Colonic mucosa (tissue), 4 donors: Measurements from ENCODE around the gene TLR1. TPM values are rescaled to one million over a fixed set of nuclear protein-coding genes. Genes with fewer than 3 reads are reported as not detected.

Source experiments
- DNase-seq: peaks from one replicate; pipeline ENCODE4 v3.0.0-alpha.2; 2020
- H3K27ac ChIP-seq: fragments of 200-600 bp; one replicate; pipeline ENCODE4 v1.8.0; 2021
- H3K27me3 ChIP-seq: fragments of 200-600 bp; one replicate; pipeline ENCODE4 v1.8.0; 2021
- H3K36me3 ChIP-seq: fragments of 200-600 bp; one replicate; pipeline ENCODE4 v1.8.0; 2021
- H3K4me1 ChIP-seq: fragments of 200-600 bp; one replicate; pipeline ENCODE4 v1.8.0; 2021; ENCODE audit warnings: mild to moderate bottlenecking
- H3K4me3 ChIP-seq: fragments of 200-600 bp; one replicate; pipeline ENCODE4 v1.8.0; 2021
- H3K9ac ChIP-seq, 2 donors: one replicate each; pipeline ENCODE4 v1.7.0; 2013; ENCODE audit warnings: control low read depth in 2 of 2, low read depth in 2 of 2, low read length in 2 of 2
- H3K9me3 ChIP-seq: fragments of 200-600 bp; one replicate; pipeline ENCODE4 v1.8.0; 2021
- intact Hi-C: fragments of 100-400 bp; cut with DNase I; formaldehyde crosslinking; loops from one replicate; pipeline ENCODE4 v1.14.1; 2022
- total RNA-seq, 2 donors: library from RNA; stranded (reverse); fragmentation: NEBNext Ultra II Directional in 1 of 2; extraction: Animal tissue kit (Norgen Biotek cat#: 25700) in 1 of 2; gene quantifications; one replicate each; pipeline ENCODE4 v1.2.1, GENCODE V29; 2021
- TF ChIP-seq, protein P1 (sequence below): fragments of 200-600 bp; IDR thresholded peaks from one replicate; pipeline ENCODE4 v1.8.0; 2022; ENCODE audit warnings: antibody characterized with exemption, mild to moderate bottlenecking
- donor health status: healthy.
- donor health status: DM: no; HTN: no; CAD: no.
- donor health status: DM: no; HTN: no; CAD: no.

The TLR1 gene
- total RNA-seq, 2 donors from 2014 or later, result 1.2 to 4.7 TPM

DNA sequence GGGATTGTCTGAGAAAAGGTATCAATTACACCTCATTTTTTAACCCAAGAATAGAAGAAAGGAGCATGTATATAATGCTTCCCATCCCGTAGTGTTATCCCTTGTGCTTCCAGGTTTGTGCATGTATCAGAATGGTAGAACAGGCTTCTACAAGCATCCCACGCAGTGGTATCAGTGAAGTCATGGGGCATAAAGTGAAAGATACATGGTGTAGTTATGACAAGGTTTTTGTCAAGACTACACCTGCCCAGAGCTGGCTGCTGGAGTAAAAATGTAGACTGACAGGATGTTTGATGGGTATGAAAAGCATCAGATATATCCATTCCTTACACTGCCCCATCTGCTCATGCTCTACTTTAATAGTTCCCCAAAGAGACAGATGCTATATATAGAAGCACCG is 9.5 kb downstream of the TLR1 start:
- Histone ChIP-seq H3K27ac (no peak overlapping the region), H3K4me1 (no peaks in the 10 kb centered on the region), H3K27me3 (no peaks in the 10 kb centered on the region), H3K36me3 (no peaks in the 10 kb centered on the region), H3K4me3 (no peak overlapping the region), H3K9me3 (no peaks in the 10 kb centered on the region), H3K9ac (no peak overlapping the region)
- TF ChIP-seq, protein P1, sequence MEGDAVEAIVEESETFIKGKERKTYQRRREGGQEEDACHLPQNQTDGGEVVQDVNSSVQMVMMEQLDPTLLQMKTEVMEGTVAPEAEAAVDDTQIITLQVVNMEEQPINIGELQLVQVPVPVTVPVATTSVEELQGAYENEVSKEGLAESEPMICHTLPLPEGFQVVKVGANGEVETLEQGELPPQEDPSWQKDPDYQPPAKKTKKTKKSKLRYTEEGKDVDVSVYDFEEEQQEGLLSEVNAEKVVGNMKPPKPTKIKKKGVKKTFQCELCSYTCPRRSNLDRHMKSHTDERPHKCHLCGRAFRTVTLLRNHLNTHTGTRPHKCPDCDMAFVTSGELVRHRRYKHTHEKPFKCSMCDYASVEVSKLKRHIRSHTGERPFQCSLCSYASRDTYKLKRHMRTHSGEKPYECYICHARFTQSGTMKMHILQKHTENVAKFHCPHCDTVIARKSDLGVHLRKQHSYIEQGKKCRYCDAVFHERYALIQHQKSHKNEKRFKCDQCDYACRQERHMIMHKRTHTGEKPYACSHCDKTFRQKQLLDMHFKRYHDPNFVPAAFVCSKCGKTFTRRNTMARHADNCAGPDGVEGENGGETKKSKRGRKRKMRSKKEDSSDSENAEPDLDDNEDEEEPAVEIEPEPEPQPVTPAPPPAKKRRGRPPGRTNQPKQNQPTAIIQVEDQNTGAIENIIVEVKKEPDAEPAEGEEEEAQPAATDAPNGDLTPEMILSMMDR, result no peak
- DNase-seq, result no peak
- intact Hi-C loops, result no loop called here

DNA sequence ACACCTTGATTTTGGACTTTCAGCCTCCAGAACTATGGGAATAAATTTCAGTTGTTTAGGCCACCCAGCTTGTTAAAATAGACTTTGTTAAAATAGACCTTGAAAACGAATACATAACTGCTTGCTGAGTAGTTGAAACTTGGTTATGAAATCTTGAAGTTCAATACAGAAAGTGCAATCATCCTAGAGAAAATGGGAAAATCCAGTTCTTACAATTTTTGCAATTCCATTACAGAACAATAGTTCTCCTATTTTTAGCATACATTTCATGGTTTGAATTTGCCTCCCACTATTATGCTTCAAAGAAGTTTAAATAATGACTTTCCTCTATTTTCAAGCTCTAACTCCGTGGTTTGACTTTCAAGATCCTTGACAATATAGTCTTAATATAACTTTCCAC is 10.5 kb downstream of the TLR1 start:
- Histone ChIP-seq H3K9me3 (no peaks in the 10 kb centered on the region), H3K36me3 (no peaks in the 10 kb centered on the region), H3K4me1 (no peaks in the 10 kb centered on the region), H3K9ac (no peak overlapping the region), H3K27me3 (no peaks in the 10 kb centered on the region), H3K27ac (no peak overlapping the region), H3K4me3 (no peak overlapping the region)
- no peak for DNase-seq
- intact Hi-C loops, result no loop called here
- TF ChIP-seq, protein P1, result no peak

DNA sequence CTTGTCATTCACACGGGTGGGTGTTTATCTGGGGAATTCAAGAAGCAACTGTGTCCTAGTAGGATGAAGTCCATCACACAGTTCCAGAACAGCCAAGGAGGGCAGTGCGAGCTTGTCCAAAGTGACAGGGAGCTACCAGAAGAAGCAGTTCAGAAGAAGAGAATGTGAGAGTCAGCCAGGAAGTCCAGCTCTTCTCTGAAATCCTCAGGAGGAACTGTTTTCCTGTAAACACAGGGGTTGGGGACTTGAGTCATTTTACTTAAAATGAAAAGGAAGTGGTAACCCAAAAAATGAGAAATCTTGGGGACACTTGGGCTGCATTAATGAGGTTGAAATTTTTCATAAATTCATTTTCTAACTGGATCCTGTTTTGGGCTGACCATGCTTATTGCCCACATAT is 13.6 kb downstream of the TLR1 start:
- no peak overlapping the region for H3K27ac ChIP-seq
- no peaks in the 10 kb centered on the region for H3K9me3 ChIP-seq
- H3K36me3 ChIP-seq, result no peaks in the 10 kb centered on the region
- no peak for DNase-seq
- no peak overlapping the region for H3K9ac ChIP-seq
- intact Hi-C loops, result no loop called here
- TF ChIP-seq, protein P1, result no peak
- no peaks in the 10 kb centered on the region for H3K4me1 ChIP-seq
- H3K4me3 ChIP-seq, result no peak overlapping the region
- no peaks in the 10 kb centered on the region for H3K27me3 ChIP-seq

DNA sequence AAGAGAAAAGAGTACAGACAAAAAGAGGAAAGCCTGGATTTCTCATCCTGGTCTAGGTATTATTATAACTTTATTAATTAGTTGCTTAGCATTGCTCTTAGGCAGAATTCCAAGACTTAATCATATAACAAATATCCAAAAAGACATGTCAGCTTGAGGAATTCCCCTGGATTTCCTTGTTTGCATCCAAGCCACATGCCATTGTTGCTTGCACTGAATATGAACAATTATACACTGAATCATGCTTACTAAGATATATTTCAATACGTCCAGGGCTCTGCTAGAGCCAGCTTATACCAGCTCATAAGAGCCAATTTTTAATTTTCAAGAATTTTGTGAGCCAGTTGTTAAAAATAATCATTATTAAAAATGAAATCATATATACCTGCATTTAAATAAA is 16.3 kb downstream of the TLR1 start:
- TF ChIP-seq, protein P1, result no peak
- intact Hi-C loops, result no loop called here
- no peak for DNase-seq
- no peak overlapping the region for H3K27ac ChIP-seq
- H3K9me3 ChIP-seq, result no peaks in the 10 kb centered on the region
- no peaks in the 10 kb centered on the region for H3K36me3 ChIP-seq
- no peak overlapping the region for H3K9ac ChIP-seq
- H3K4me3 ChIP-seq, result no peak overlapping the region
- no peaks in the 10 kb centered on the region for H3K27me3 ChIP-seq
- H3K4me1 ChIP-seq, result no peaks in the 10 kb centered on the region

DNA sequence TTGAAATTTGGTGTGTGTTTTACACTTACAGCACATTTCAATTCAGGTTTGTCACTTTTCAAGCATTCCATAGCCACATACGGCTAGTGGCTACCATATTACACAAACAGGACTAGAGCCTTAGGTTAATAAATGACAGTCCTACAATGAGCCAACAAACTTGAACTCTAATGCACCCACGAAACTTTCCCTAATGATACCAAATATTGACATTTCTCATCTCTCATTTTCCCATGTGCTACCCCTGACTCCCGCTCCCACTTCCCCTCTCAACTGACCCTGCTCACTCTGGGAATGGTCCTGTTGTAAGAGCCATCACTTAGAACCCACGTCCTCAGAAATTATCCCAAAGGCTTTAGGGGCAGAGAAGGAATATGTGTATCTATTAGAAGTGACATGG is 16.9 kb downstream of the TLR1 start:
- Histone ChIP-seq H3K27ac (no peak overlapping the region), H3K36me3 (no peaks in the 10 kb centered on the region), H3K9ac (no peak overlapping the region), H3K27me3 (no peaks in the 10 kb centered on the region), H3K4me1 (no peaks in the 10 kb centered on the region), H3K4me3 (no peak overlapping the region), H3K9me3 (no peaks in the 10 kb centered on the region)
- TF ChIP-seq, protein P1, result no peak
- intact Hi-C loops, result no loop called here
- no peak for DNase-seq

DNA sequence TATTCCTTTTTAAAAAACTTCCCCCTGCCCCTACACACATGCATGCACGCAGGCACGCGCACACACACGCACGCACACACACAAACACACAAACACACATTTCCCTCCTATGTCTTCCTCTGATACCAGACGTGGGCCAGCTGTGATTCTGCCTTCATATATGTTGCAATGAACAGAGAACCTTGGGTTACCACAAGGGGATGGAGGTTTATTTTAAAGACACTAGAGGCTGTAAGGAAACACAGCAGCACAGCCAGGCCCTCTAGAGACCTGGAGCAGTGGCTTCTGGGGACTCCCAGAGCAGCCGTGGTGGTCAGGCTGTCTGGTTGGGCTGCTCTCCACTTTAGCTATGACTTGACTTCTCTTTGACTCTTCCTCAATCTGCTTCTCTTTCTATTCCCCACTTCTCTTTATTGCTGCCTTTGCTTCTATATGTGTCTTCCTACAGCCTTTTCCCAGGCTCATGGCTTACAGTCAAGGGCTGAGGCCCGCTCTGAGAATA is 18.6 kb downstream of the TLR1 start:
- intact Hi-C loops, result no loop called here
- H3K36me3 ChIP-seq, result no peaks in the 10 kb centered on the region
- no peak overlapping the region for H3K4me3 ChIP-seq
- no peaks in the 10 kb centered on the region for H3K4me1 ChIP-seq
- no peak overlapping the region for H3K27ac ChIP-seq
- TF ChIP-seq, protein P1, result no peak
- H3K9ac ChIP-seq, result no peak overlapping the region
- H3K27me3 ChIP-seq, result no peaks in the 10 kb centered on the region
- no peaks in the 10 kb centered on the region for H3K9me3 ChIP-seq
- no peak for DNase-seq
